ENCODE results near the gene GRIA4.

Gene GRIA4

DNA sequence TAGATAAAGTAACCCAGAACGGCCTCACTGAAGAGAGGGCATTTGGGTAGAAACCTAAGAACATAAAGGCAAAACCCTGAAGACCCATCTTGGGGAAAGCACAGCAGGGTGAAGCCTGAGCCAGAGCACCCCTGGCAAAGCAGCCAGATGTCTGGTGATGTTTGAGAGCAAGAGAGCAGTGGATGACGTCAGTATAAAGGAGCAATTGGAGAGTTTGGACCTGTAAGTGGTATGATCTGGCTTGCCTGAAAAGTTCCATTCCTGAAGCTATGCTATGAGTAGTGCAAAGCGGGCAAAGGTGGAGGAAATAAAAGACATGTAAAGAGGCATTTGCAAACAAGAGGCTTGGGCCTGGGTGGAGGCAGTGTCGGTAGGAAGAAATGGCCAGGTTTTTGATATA is 244.4 kb downstream of the GRIA4 start:
- 96% methylated on average over 4 of the region's 4 CpGs for WGBS
- H3K23ac ChIP-seq (ENCODE audit: low read length in 2 of 2): no peak overlapping the region
- no peak overlapping the region for H3K18ac ChIP-seq (ENCODE audit: low read depth in 1 of 2, low read length in 2 of 2)

GRCh38 chr11:105856954-105857353 is 247.1 kb downstream of the GRIA4 start:
- H3K9me3 ChIP-seq (ENCODE audit: control insufficient read depth, low read length): no peaks in the 10 kb centered on the region
- H4K8ac ChIP-seq (ENCODE audit: low read length): no peak overlapping the region
- no peak overlapping the region for H3K4me2 ChIP-seq (ENCODE audit: low read length, poor library complexity, severe bottlenecking)
- H2BK15ac ChIP-seq (ENCODE audit: low read depth, poor library complexity, severe bottlenecking): no peak overlapping the region
- H3K4ac ChIP-seq (ENCODE audit: low read depth in 1 of 2, low read length in 2 of 2): no peak overlapping the region
- no peak overlapping the region for H3K9ac ChIP-seq (ENCODE audit: low read length)
- no peak overlapping the region for H3K18ac ChIP-seq (ENCODE audit: low read depth in 1 of 2, low read length in 2 of 2)
- no peaks in the 10 kb centered on the region for H3K27me3 ChIP-seq (ENCODE audit: control insufficient read depth in 1 of 2, insufficient read depth in 1 of 2, low read length in 2 of 2)
- H3K79me1 ChIP-seq (replicated peaks; ENCODE audit: low read length, poor library complexity, severe bottlenecking): no peaks in the 10 kb centered on the region
- H3K4me3 ChIP-seq (ENCODE audit: insufficient read depth in 1 of 2, low read depth in 1 of 2, low read length in 2 of 2): no peak overlapping the region
- no peak overlapping the region for H4K91ac ChIP-seq (ENCODE audit: low read length)
- no peak overlapping the region for H2BK5ac ChIP-seq (ENCODE audit: low read depth, low read length, poor library complexity, severe bottlenecking)
- no peak overlapping the region for H2AFZ ChIP-seq (ENCODE audit: low read depth, low read length)
- H3K4me1 ChIP-seq (ENCODE audit: control insufficient read depth, insufficient read depth, low read depth, low read length): no peaks in the 10 kb centered on the region
- no peak overlapping the region for H3K23ac ChIP-seq (ENCODE audit: low read length in 2 of 2)
- no peak overlapping the region for H3K14ac ChIP-seq (ENCODE audit: low read length in 2 of 2)
- no peak overlapping the region for H2BK12ac ChIP-seq (ENCODE audit: low read length in 2 of 2)
- DNase-seq: no peak
- H3K27ac ChIP-seq (ENCODE audit: low read length, poor library complexity, severe bottlenecking): no peak overlapping the region
- no peaks in the 10 kb centered on the region for H3K36me3 ChIP-seq (ENCODE audit: control insufficient read depth in 1 of 2, insufficient read depth in 2 of 2, low read depth in 1 of 2, low read length in 2 of 2)
- 100% methylated on average over 2 of the region's 3 CpGs for WGBS
- no peak overlapping the region for H2AK5ac ChIP-seq (ENCODE audit: low read length, severe bottlenecking)
- no peak overlapping the region for H2BK120ac ChIP-seq (ENCODE audit: low read depth, low read length)

More for the DNA sequence above, 244.4 kb downstream of the GRIA4 start:
- Histone ChIP-seq H3K4ac (ENCODE audit: low read depth in 1 of 2, low read length in 2 of 2) (no peak overlapping the region), H2BK15ac (ENCODE audit: low read depth, poor library complexity, severe bottlenecking) (no peak overlapping the region), H2BK120ac (ENCODE audit: low read depth, low read length) (no peak overlapping the region), H4K91ac (ENCODE audit: low read length) (no peak overlapping the region), H3K14ac (ENCODE audit: low read length in 2 of 2) (no peak overlapping the region), H3K9me3 (ENCODE audit: control insufficient read depth, low read length) (no peaks in the 10 kb centered on the region), H3K4me1 (ENCODE audit: control insufficient read depth, insufficient read depth, low read depth, low read length) (no peaks in the 10 kb centered on the region), H4K8ac (ENCODE audit: low read length) (no peak overlapping the region), H3K4me2 (ENCODE audit: low read length, poor library complexity, severe bottlenecking) (no peak overlapping the region), H3K9ac (ENCODE audit: low read length) (no peak overlapping the region), H2AFZ (ENCODE audit: low read depth, low read length) (no peak overlapping the region), H2AK5ac (ENCODE audit: low read length, severe bottlenecking) (no peak overlapping the region), H3K36me3 (ENCODE audit: control insufficient read depth in 1 of 2, insufficient read depth in 2 of 2, low read depth in 1 of 2, low read length in 2 of 2) (no peaks in the 10 kb centered on the region), H3K27me3 (ENCODE audit: control insufficient read depth in 1 of 2, insufficient read depth in 1 of 2, low read length in 2 of 2) (no peaks in the 10 kb centered on the region), H2BK5ac (ENCODE audit: low read depth, low read length, poor library complexity, severe bottlenecking) (no peak overlapping the region), H2BK12ac (ENCODE audit: low read length in 2 of 2) (no peak overlapping the region), H3K79me1 (replicated peaks; ENCODE audit: low read length, poor library complexity, severe bottlenecking) (no peaks in the 10 kb centered on the region), H3K27ac (ENCODE audit: low read length, poor library complexity, severe bottlenecking) (no peak overlapping the region), H3K4me3 (ENCODE audit: insufficient read depth in 1 of 2, low read depth in 1 of 2, low read length in 2 of 2) (no peak overlapping the region)
- no peak for DNase-seq

DNA sequence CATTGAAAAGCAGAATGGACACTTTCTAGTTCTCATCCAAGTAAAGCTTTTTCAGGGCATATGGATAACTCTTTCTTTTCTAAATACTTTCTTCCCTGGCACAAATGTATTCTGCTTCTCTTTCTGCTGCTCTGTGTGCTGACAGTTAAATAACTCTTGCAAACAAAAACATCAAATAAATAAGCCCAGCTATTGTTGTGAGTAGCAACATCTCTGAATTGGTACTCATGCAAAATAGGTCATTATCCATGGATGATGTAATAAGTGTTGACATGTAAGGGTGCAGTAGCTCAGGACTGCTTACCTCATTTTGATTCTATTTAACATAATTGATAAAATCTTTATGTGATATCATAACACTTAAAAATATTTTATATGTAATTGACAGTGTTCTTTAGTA is 247.9 kb downstream of the GRIA4 start:
- Histone ChIP-seq H3K18ac (ENCODE audit: low read depth in 1 of 2, low read length in 2 of 2) (no peak overlapping the region), H3K4me1 (ENCODE audit: control insufficient read depth, insufficient read depth, low read depth, low read length) (no peaks in the 10 kb centered on the region), H3K79me1 (replicated peaks; ENCODE audit: low read length, poor library complexity, severe bottlenecking) (no peaks in the 10 kb centered on the region), H3K4me3 (ENCODE audit: insufficient read depth in 1 of 2, low read depth in 1 of 2, low read length in 2 of 2) (no peak overlapping the region), H2BK12ac (ENCODE audit: low read length in 2 of 2) (no peak overlapping the region), H2BK120ac (ENCODE audit: low read depth, low read length) (no peak overlapping the region), H3K9ac (ENCODE audit: low read length) (no peak overlapping the region), H3K14ac (ENCODE audit: low read length in 2 of 2) (no peak overlapping the region), H3K27me3 (ENCODE audit: control insufficient read depth in 1 of 2, insufficient read depth in 1 of 2, low read length in 2 of 2) (no peaks in the 10 kb centered on the region), H3K23ac (ENCODE audit: low read length in 2 of 2) (no peak overlapping the region), H4K91ac (ENCODE audit: low read length) (no peak overlapping the region), H3K27ac (ENCODE audit: low read length, poor library complexity, severe bottlenecking) (no peak overlapping the region), H4K8ac (ENCODE audit: low read length) (no peak overlapping the region), H3K4me2 (ENCODE audit: low read length, poor library complexity, severe bottlenecking) (no peak overlapping the region), H2AFZ (ENCODE audit: low read depth, low read length) (no peak overlapping the region), H3K9me3 (ENCODE audit: control insufficient read depth, low read length) (no peaks in the 10 kb centered on the region), H2BK15ac (ENCODE audit: low read depth, poor library complexity, severe bottlenecking) (no peak overlapping the region), H2BK5ac (ENCODE audit: low read depth, low read length, poor library complexity, severe bottlenecking) (no peak overlapping the region), H3K36me3 (ENCODE audit: control insufficient read depth in 1 of 2, insufficient read depth in 2 of 2, low read depth in 1 of 2, low read length in 2 of 2) (no peaks in the 10 kb centered on the region), H3K4ac (ENCODE audit: low read depth in 1 of 2, low read length in 2 of 2) (no peak overlapping the region), H2AK5ac (ENCODE audit: low read length, severe bottlenecking) (no peak overlapping the region)
- no peak for DNase-seq

GRCh38 chr11:105858841-105859240 is 249.0 kb downstream of the GRIA4 start:
- H3K23ac ChIP-seq (ENCODE audit: low read length in 2 of 2): no peak overlapping the region
- H4K8ac ChIP-seq (ENCODE audit: low read length): no peak overlapping the region
- H4K91ac ChIP-seq (ENCODE audit: low read length): no peak overlapping the region
- H3K9ac ChIP-seq (ENCODE audit: low read length): no peak overlapping the region
- H3K4ac ChIP-seq (ENCODE audit: low read depth in 1 of 2, low read length in 2 of 2): no peak overlapping the region
- H3K36me3 ChIP-seq (ENCODE audit: control insufficient read depth in 1 of 2, insufficient read depth in 2 of 2, low read depth in 1 of 2, low read length in 2 of 2): no peaks in the 10 kb centered on the region
- H3K27me3 ChIP-seq (ENCODE audit: control insufficient read depth in 1 of 2, insufficient read depth in 1 of 2, low read length in 2 of 2): peaks cover 0 to 4% of the 10 kb centered on the region in 2 experiments
- H3K4me3 ChIP-seq (ENCODE audit: insufficient read depth in 1 of 2, low read depth in 1 of 2, low read length in 2 of 2): no peak overlapping the region
- H2AK5ac ChIP-seq (ENCODE audit: low read length, severe bottlenecking): no peak overlapping the region
- H3K14ac ChIP-seq (ENCODE audit: low read length in 2 of 2): no peak overlapping the region
- H2AFZ ChIP-seq (ENCODE audit: low read depth, low read length): no peak overlapping the region
- no peaks in the 10 kb centered on the region for H3K9me3 ChIP-seq (ENCODE audit: control insufficient read depth, low read length)
- no peak overlapping the region for H2BK15ac ChIP-seq (ENCODE audit: low read depth, poor library complexity, severe bottlenecking)
- no peak overlapping the region for H2BK12ac ChIP-seq (ENCODE audit: low read length in 2 of 2)
- H3K4me1 ChIP-seq (ENCODE audit: control insufficient read depth, insufficient read depth, low read depth, low read length): no peaks in the 10 kb centered on the region
- no peak overlapping the region for H3K4me2 ChIP-seq (ENCODE audit: low read length, poor library complexity, severe bottlenecking)
- no peak overlapping the region for H2BK5ac ChIP-seq (ENCODE audit: low read depth, low read length, poor library complexity, severe bottlenecking)
- H3K79me1 ChIP-seq (replicated peaks; ENCODE audit: low read length, poor library complexity, severe bottlenecking): no peaks in the 10 kb centered on the region
- no peak for DNase-seq
- no peak overlapping the region for H2BK120ac ChIP-seq (ENCODE audit: low read depth, low read length)
- H3K27ac ChIP-seq (ENCODE audit: low read length, poor library complexity, severe bottlenecking): no peak overlapping the region
- no peak overlapping the region for H3K18ac ChIP-seq (ENCODE audit: low read depth in 1 of 2, low read length in 2 of 2)
